ENCODE results near the gene SORCS2. TPM values are rescaled to one million over a fixed set of nuclear protein-coding genes. Genes with fewer than 3 reads are reported as not detected.

Gene SORCS2
- polyA plus RNA-seq, 1 donor (not counting 4 experiments of a cell fraction or from before 2014, with no cell fraction given): 0.09 TPM

GRCh38 chr4:7414736-7415510 is 222.6 kb downstream of the SORCS2 start:
- Histone ChIP-seq H3K4me3 (ENCODE audit: control insufficient read depth in 2 of 3, extremely low read depth in 1 of 3, insufficient read depth in 2 of 3, low read depth in 1 of 3, low read length in 3 of 3) (no peak overlapping the region), H3K4me2 (ENCODE audit: control insufficient read depth, extremely low read depth, insufficient read depth, low read depth, low read length) (no peak overlapping the region), H3K36me3 (ENCODE audit: control insufficient read depth in 2 of 2, extremely low read depth in 1 of 2, insufficient read depth in 2 of 2, low read length in 2 of 2) (no peaks in the 10 kb centered on the region), H3K79me2 (ENCODE audit: control insufficient read depth, insufficient read depth, low read length) (no peaks in the 10 kb centered on the region), H3K27ac (ENCODE audit: control insufficient read depth, insufficient read depth, low read length) (no peak overlapping the region), H3K9me1 (ENCODE audit: control insufficient read depth, extremely low read depth, insufficient read depth, low read length) (no peaks in the 10 kb centered on the region), H3K9me3 (ENCODE audit: control insufficient read depth, low read depth, low read length) (no peaks in the 10 kb centered on the region), H2AFZ (ENCODE audit: control insufficient read depth, low read length) (no peak overlapping the region), H4K20me1 (ENCODE audit: control insufficient read depth, extremely low read depth, insufficient read depth, low read length) (no peaks in the 10 kb centered on the region), H3K9ac (ENCODE audit: control insufficient read depth, extremely low read depth, insufficient read depth, low read length) (no peak overlapping the region), H3K4me1 (ENCODE audit: control insufficient read depth, extremely low read depth, insufficient read depth, low read length) (no peaks in the 10 kb centered on the region), H3K27me3 (ENCODE audit: control insufficient read depth, extremely low read depth, insufficient read depth, low read length) (no peaks in the 10 kb centered on the region)
- FAIRE-seq (no peak), DNase-seq (ENCODE audit: low read depth, low spot score) (no peak)
- dilution Hi-C loops (cut with MboI; ENCODE audit: extremely low pct_ligation_motif_present, low sequenced_read_pairs): no loop called here
- TF ChIP-seq EZH2 (IDR thresholded peaks at IDR 0.05; ENCODE audit: low read length) (no peak), CTCF (optimal IDR thresholded peaks at IDR 0.05 in 1 of 3, IDR thresholded peaks at IDR 0.05 in 1 of 3, conservative IDR thresholded peaks at IDR 0.05 in 1 of 3; ENCODE audit: extremely low read depth in 1 of 3, insufficient read depth in 2 of 3, low read length in 3 of 3) (no peak)

- Histone ChIP-seq H3K9me3 (ENCODE audit: control insufficient read depth, low read depth, low read length) (no peaks in the 10 kb centered on the region), H3K4me1 (ENCODE audit: control insufficient read depth, extremely low read depth, insufficient read depth, low read length) (no peaks in the 10 kb centered on the region), H3K4me2 (ENCODE audit: control insufficient read depth, extremely low read depth, insufficient read depth, low read depth, low read length) (no peak overlapping the region), H3K4me3 (ENCODE audit: control insufficient read depth in 2 of 3, extremely low read depth in 1 of 3, insufficient read depth in 2 of 3, low read depth in 1 of 3, low read length in 3 of 3) (no peak overlapping the region), H4K20me1 (ENCODE audit: control insufficient read depth, extremely low read depth, insufficient read depth, low read length) (no peaks in the 10 kb centered on the region), H2AFZ (ENCODE audit: control insufficient read depth, low read length) (no peak overlapping the region), H3K79me2 (ENCODE audit: control insufficient read depth, insufficient read depth, low read length) (no peaks in the 10 kb centered on the region), H3K9ac (ENCODE audit: control insufficient read depth, extremely low read depth, insufficient read depth, low read length) (no peak overlapping the region), H3K27me3 (ENCODE audit: control insufficient read depth, extremely low read depth, insufficient read depth, low read length) (no peaks in the 10 kb centered on the region), H3K9me1 (ENCODE audit: control insufficient read depth, extremely low read depth, insufficient read depth, low read length) (no peaks in the 10 kb centered on the region), H3K27ac (ENCODE audit: control insufficient read depth, insufficient read depth, low read length) (no peak overlapping the region), H3K36me3 (ENCODE audit: control insufficient read depth in 2 of 2, extremely low read depth in 1 of 2, insufficient read depth in 2 of 2, low read length in 2 of 2) (no peaks in the 10 kb centered on the region)
- dilution Hi-C loops (cut with MboI; ENCODE audit: extremely low pct_ligation_motif_present, low sequenced_read_pairs): no loop called here
- FAIRE-seq: no peak
- no peak for DNase-seq (ENCODE audit: low read depth, low spot score)
- TF ChIP-seq CTCF (optimal IDR thresholded peaks at IDR 0.05 in 1 of 3, IDR thresholded peaks at IDR 0.05 in 1 of 3, conservative IDR thresholded peaks at IDR 0.05 in 1 of 3; ENCODE audit: extremely low read depth in 1 of 3, insufficient read depth in 2 of 3, low read length in 3 of 3) (no peak), EZH2 (IDR thresholded peaks at IDR 0.05; ENCODE audit: low read length) (no peak)
Measured at GRCh38 chr4:7415927-7416686, 223.8 kb downstream of the SORCS2 start.

Data from keratinocyte (primary cell).